MM.1S (cell line): ENCODE data around the gene CREBBP.

Source experiments
- DNase-seq: peaks from one replicate; pipeline ENCODE4 v3.0.0-alpha.2; 2015
- H2AFZ ChIP-seq: fragments of 300-600 bp; sonication (generic); 2 replicates; pipeline ENCODE4 v1.6.0; 2016; ENCODE audit warnings: antibody characterized with exemption, low read length
- H3F3A ChIP-seq: fragments of 300-600 bp; sonication (generic); 2 replicates; pipeline ENCODE4 v1.6.1; 2016; ENCODE audit warnings: mild to moderate bottlenecking, antibody characterized with exemption, low read length, moderate library complexity, mixed read lengths; ENCODE audit not compliant: insufficient read depth
- H3K27ac ChIP-seq: fragments of 300-600 bp; sonication (generic); 2 replicates; pipeline ENCODE4 v1.5.1; 2016; ENCODE audit warnings: mild to moderate bottlenecking, low read length
- H3K27me3 ChIP-seq: fragments of 300-600 bp; sonication (generic); replicated peaks from 2 replicates; pipeline ENCODE4 v1.6.0; 2016; ENCODE audit warnings: low read length; ENCODE audit not compliant: insufficient read depth
- H3K36me3 ChIP-seq: fragments of 300-600 bp; sonication (generic); replicated peaks from 2 replicates; pipeline ENCODE4 v1.6.1; 2016; ENCODE audit warnings: mild to moderate bottlenecking, low read length, mixed read lengths; ENCODE audit not compliant: insufficient read depth
- H3K4me1 ChIP-seq: fragments of 300-600 bp; sonication (generic); 2 replicates; pipeline ENCODE4 v1.6.1; 2016; ENCODE audit warnings: low read length, mixed read lengths
- H3K4me2 ChIP-seq: fragments of 300-600 bp; sonication (generic); 2 replicates; pipeline ENCODE4 v1.6.0; 2016; ENCODE audit warnings: low read depth, low read length
- H3K4me3 ChIP-seq: fragments of 300-600 bp; sonication (generic); 2 replicates; pipeline ENCODE4 v1.5.1; 2016; ENCODE audit warnings: low read length, mixed read lengths
- H3K79me2 ChIP-seq: fragments of 300-600 bp; sonication (generic); 2 replicates; pipeline ENCODE4 v1.6.1; 2016; ENCODE audit warnings: mixed run types, low read length, mixed read lengths
- H3K9ac ChIP-seq: fragments of 300-600 bp; sonication (generic); 2 replicates; pipeline ENCODE4 v1.6.1; 2016; ENCODE audit warnings: low read length, mixed read lengths
- H3K9me2 ChIP-seq: fragments of 300-600 bp; sonication (generic); replicated peaks from 2 replicates; pipeline ENCODE4 v1.6.1; 2016; ENCODE audit warnings: mild to moderate bottlenecking, low read length, mixed read lengths; ENCODE audit not compliant: insufficient read depth
- H3K9me3 ChIP-seq: fragments of 300-600 bp; sonication (generic); replicated peaks from 2 replicates; pipeline ENCODE4 v1.6.1; 2016; ENCODE audit warnings: mild to moderate bottlenecking, low read length, mixed read lengths; ENCODE audit not compliant: insufficient read depth
- H4K20me1 ChIP-seq: fragments of 300-600 bp; sonication (generic); 2 replicates; pipeline ENCODE4 v1.6.1; 2016; ENCODE audit warnings: mild to moderate bottlenecking, low read length, moderate library complexity, mixed read lengths; ENCODE audit not compliant: insufficient read depth
- EZH2 ChIP-seq: fragments of 300-600 bp; sonication (generic); optimal IDR thresholded peaks from 2 replicates; pipeline ENCODE3; 2017; ENCODE audit warnings: low read depth, mild to moderate bottlenecking, antibody characterized with exemption, low read length, mixed read lengths
- EZH2phosphoT487 ChIP-seq: fragments of 300-600 bp; sonication (generic); IDR thresholded peaks from 2 replicates; pipeline ENCODE4 v1.6.1; 2018; ENCODE audit warnings: antibody characterized with exemption, low read length
- TF ChIP-seq, protein P1 (sequence below): fragments of 300-600 bp; sonication (generic); IDR thresholded peaks from 2 replicates; pipeline ENCODE4 v1.5.1; 2016; ENCODE audit warnings: antibody characterized with exemption, low read length, mixed read lengths

CREBBP gene

DNA sequence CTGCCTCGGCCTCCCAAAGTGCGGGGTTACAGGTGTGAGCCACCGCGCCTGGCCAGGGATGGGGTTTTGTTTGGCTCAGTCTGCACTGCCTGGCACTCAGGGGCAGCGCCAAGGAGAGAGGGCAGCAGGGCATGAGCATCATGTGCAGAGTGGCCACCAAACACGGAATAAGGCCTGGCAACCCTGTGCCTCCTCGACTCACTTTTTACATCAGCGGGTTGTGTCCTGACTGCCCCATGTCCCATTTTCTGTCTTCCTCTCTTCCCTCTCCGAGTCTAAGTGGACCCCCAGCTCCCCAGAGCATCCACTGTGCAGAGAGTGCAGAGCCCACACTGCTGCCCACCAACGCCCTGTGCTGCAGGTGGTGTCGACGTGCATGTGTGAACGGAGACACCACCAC, 145.0 kb downstream of the CREBBP start:
- Histone ChIP-seq H2AFZ (no peak overlapping the region), H3K4me3 (no peak overlapping the region), H3K9me2 (no peaks in the 10 kb centered on the region), H4K20me1 (no peaks in the 10 kb centered on the region), H3K36me3 (peaks cover 5% of the 10 kb centered on the region), H3K27ac (no peak overlapping the region), H3K27me3 (no peaks in the 10 kb centered on the region), H3K79me2 (no peaks in the 10 kb centered on the region), H3F3A (no peaks in the 10 kb centered on the region), H3K9ac (no peak overlapping the region), H3K4me2 (no peak overlapping the region), H3K4me1 (no peaks in the 10 kb centered on the region), H3K9me3 (no peaks in the 10 kb centered on the region)
- DNase-seq = no peak
- TF ChIP-seq, protein P1, sequence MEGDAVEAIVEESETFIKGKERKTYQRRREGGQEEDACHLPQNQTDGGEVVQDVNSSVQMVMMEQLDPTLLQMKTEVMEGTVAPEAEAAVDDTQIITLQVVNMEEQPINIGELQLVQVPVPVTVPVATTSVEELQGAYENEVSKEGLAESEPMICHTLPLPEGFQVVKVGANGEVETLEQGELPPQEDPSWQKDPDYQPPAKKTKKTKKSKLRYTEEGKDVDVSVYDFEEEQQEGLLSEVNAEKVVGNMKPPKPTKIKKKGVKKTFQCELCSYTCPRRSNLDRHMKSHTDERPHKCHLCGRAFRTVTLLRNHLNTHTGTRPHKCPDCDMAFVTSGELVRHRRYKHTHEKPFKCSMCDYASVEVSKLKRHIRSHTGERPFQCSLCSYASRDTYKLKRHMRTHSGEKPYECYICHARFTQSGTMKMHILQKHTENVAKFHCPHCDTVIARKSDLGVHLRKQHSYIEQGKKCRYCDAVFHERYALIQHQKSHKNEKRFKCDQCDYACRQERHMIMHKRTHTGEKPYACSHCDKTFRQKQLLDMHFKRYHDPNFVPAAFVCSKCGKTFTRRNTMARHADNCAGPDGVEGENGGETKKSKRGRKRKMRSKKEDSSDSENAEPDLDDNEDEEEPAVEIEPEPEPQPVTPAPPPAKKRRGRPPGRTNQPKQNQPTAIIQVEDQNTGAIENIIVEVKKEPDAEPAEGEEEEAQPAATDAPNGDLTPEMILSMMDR = no peak
- no peak for TF ChIP-seq EZH2phosphoT487
- TF ChIP-seq EZH2 = no peak

DNA sequence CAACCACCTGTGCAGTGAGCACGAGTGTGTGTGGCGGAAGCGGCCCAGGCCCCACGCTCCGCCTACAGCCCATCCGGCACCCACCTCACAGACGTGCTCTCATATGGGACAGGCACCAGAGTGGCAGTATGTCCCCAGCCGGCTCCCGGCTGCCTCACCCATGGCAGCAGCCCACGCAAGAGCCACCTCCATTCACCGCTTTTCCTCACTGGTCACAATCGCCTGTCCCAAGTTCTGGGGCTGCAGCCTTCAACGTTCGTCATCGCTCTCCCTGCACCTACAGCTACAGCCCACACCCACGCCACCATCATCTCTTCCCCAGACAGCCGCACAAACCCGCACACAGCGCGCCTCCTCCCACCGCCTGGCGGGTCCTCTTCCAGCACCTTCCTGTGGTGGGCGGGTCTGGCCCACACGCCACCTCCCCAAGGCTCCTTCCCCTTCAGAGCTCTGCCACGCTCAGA, 145.7 kb downstream of the CREBBP start:
- no peak overlapping the region for H3K9ac ChIP-seq
- peaks cover 5% of the 10 kb centered on the region for H3K36me3 ChIP-seq
- TF ChIP-seq EZH2phosphoT487 (no peak), EZH2 (no peak)
- TF ChIP-seq, protein P1 = no peak
- H3K27ac ChIP-seq = no peak overlapping the region
- H3K9me2 ChIP-seq = no peaks in the 10 kb centered on the region
- H3K4me2 ChIP-seq = no peak overlapping the region
- H3K79me2 ChIP-seq = no peaks in the 10 kb centered on the region
- H3K4me3 ChIP-seq = no peak overlapping the region
- no peaks in the 10 kb centered on the region for H3F3A ChIP-seq
- H3K27me3 ChIP-seq = no peaks in the 10 kb centered on the region
- H4K20me1 ChIP-seq = no peaks in the 10 kb centered on the region
- H3K4me1 ChIP-seq = no peaks in the 10 kb centered on the region
- no peak overlapping the region for H2AFZ ChIP-seq
- no peaks in the 10 kb centered on the region for H3K9me3 ChIP-seq
- no peak for DNase-seq

DNA sequence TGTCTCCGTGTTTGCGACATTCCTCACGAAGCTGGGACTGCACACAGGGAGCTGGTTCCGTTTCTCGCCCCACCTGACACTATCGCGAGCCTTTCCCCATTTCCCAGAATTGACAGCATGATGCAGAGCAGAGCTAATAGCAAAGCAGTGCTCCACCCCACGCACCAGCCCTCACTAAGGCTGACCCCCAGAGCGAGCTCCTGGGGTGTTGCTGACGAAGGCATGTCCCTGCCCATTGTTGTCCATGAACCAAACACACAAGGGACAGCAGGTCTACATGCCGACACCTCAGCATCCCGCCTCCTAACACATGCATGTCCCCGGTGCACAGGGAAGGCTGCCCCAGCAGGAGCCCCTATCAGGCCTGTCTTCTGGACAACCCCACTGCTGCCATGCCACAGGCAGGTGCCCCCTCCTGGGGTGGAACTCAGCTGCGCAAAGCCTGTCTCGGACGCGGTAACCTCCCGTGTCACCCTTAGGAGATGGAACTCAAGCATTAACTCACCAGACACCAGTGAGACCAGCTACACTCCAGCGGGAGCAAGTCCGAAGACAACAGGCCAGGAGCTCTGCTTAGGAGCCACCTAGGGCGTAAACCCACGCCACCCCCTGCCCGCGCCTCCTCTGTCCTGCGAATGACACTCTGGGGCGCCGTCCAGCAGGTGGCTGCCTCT, 146.3 kb downstream of the CREBBP start:
- Histone ChIP-seq H3K27ac (no peak overlapping the region), H3K4me1 (no peaks in the 10 kb centered on the region), H3K4me2 (no peak overlapping the region), H3K9ac (no peak overlapping the region), H3K9me2 (no peaks in the 10 kb centered on the region), H3K27me3 (no peaks in the 10 kb centered on the region), H3K36me3 (peaks cover 5% of the 10 kb centered on the region), H4K20me1 (no peaks in the 10 kb centered on the region), H2AFZ (no peak overlapping the region), H3K4me3 (no peak overlapping the region), H3K9me3 (no peaks in the 10 kb centered on the region), H3K79me2 (no peaks in the 10 kb centered on the region), H3F3A (no peaks in the 10 kb centered on the region)
- no peak for DNase-seq
- TF ChIP-seq, protein P1 = no peak
- no peak for TF ChIP-seq EZH2
